Endothelial cell (in vitro differentiated cells): ENCODE measurements around the gene MSANTD1. TPM values are rescaled to one million over a fixed set of nuclear protein-coding genes. Genes with fewer than 3 reads are reported as not detected.

Experiments used
- DNase-seq: peaks from one replicate; pipeline ENCODE4 v3.0.0; 2021; ENCODE audit warnings: low spot score
- H3K27ac Mint-ChIP-seq: one replicate; pipeline ENCODE4 v1.8.0; 2021; ENCODE audit warnings: mixed read lengths, inconsistent platforms; ENCODE audit not compliant: unreplicated experiment
- H3K27me3 Mint-ChIP-seq: one replicate; pipeline ENCODE4 v1.8.0; 2021; ENCODE audit warnings: mild to moderate bottlenecking, moderate library complexity, mixed read lengths, inconsistent platforms; ENCODE audit not compliant: unreplicated experiment
- H3K36me3 Mint-ChIP-seq: one replicate; pipeline ENCODE4 v1.8.0; 2021; ENCODE audit warnings: mild to moderate bottlenecking, low read depth, mixed read lengths, inconsistent platforms; ENCODE audit not compliant: unreplicated experiment
- H3K4me1 Mint-ChIP-seq: one replicate; pipeline ENCODE4 v1.8.0; 2021; ENCODE audit warnings: mild to moderate bottlenecking, mixed read lengths, inconsistent platforms; ENCODE audit not compliant: unreplicated experiment
- H3K4me3 Mint-ChIP-seq: one replicate; pipeline ENCODE4 v1.8.0; 2021; ENCODE audit warnings: mild to moderate bottlenecking, mixed read lengths, inconsistent platforms; ENCODE audit not compliant: unreplicated experiment
- H3K9me3 Mint-ChIP-seq: one replicate; pipeline ENCODE4 v1.8.0; 2021; ENCODE audit warnings: mixed read lengths, inconsistent platforms; ENCODE audit not compliant: unreplicated experiment
- long read RNA-seq: library from polyadenylated mRNA; unstranded; transcript quantifications from one replicate; pipeline ENCODE4 v2.0.0, GENCODE V29; 2020; ENCODE audit not compliant: unreplicated experiment
- total RNA-seq: library from RNA; stranded (reverse); fragmentation: NEBNext Ultra II Directional; extraction: Animal tissue kit (Norgen Biotek cat#: 25700); gene quantifications from one replicate; pipeline ENCODE4 v1.2.1, GENCODE V29; 2021; ENCODE audit not compliant: unreplicated experiment
- TF ChIP-seq, protein P1 (sequence below): fragments of 200-600 bp; sonication (generic); IDR thresholded peaks from one replicate; pipeline ENCODE4 v1.5.0; 2021; ENCODE audit warnings: antibody characterized with exemption; ENCODE audit not compliant: unreplicated experiment

Gene MSANTD1
- total RNA-seq, result 0.97 TPM
- long read RNA-seq, result 0 reads

DNA sequence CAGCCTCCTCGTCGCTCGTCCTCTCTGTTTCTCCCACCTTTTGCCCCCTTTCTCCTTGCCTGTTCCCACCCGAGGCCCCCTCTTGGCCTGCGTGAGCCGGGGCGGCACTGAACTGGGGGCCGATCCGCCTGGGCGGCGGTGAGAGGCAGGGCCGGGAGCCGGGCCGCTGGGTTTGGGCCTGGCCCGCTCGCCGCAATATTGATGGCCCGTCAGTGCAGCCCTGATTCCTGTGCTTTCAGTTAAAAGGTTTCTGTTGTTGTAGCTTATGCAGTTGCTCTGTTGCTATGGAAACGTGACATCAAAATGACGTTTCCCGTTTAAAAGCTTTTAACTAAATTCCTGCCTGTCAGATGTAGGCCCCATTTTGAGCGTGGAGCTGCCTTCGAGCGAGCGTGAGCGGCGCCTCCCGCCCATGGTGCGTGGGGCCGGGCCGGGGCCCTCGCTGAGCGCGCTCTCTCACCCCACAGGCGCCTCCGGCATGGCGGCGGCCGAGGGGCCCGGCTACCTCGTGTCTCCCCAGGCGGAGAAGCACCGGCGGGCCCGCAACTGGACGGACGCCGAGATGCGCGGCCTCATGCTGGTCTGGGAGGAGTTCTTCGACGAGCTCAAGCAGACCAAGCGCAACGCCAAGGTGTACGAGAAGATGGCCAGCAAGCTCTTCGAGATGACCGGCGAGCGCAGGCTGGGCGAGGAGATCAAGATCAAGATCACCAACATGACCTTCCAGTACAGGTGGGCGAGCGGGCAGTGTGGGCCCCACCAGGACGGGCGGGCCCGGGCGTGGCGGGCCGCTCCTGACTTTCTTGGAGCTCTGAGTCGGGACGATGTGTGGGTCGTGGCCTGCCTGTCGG is at the start of gene MSANTD1:
TSS of gene MSANTD1 (plus strand) at position 349 of the 851 bp plus-strand sequence. CDS start at position 413, 64 bp downstream.
- TF ChIP-seq, protein P1, sequence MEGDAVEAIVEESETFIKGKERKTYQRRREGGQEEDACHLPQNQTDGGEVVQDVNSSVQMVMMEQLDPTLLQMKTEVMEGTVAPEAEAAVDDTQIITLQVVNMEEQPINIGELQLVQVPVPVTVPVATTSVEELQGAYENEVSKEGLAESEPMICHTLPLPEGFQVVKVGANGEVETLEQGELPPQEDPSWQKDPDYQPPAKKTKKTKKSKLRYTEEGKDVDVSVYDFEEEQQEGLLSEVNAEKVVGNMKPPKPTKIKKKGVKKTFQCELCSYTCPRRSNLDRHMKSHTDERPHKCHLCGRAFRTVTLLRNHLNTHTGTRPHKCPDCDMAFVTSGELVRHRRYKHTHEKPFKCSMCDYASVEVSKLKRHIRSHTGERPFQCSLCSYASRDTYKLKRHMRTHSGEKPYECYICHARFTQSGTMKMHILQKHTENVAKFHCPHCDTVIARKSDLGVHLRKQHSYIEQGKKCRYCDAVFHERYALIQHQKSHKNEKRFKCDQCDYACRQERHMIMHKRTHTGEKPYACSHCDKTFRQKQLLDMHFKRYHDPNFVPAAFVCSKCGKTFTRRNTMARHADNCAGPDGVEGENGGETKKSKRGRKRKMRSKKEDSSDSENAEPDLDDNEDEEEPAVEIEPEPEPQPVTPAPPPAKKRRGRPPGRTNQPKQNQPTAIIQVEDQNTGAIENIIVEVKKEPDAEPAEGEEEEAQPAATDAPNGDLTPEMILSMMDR, result no peak
- H3K4me3 Mint-ChIP-seq, result no peak within 1 kb of the TSS
- no peak within 1 kb of the TSS for H3K27ac Mint-ChIP-seq
- peaks cover 1% of the 10 kb centered on the region for H3K27me3 Mint-ChIP-seq
- H3K36me3 Mint-ChIP-seq, result no peaks in the 10 kb centered on the region
- H3K9me3 Mint-ChIP-seq, result no peaks in the 10 kb centered on the region
- DNase-seq, result no peak
- no peaks in the 10 kb centered on the region for H3K4me1 Mint-ChIP-seq

DNA sequence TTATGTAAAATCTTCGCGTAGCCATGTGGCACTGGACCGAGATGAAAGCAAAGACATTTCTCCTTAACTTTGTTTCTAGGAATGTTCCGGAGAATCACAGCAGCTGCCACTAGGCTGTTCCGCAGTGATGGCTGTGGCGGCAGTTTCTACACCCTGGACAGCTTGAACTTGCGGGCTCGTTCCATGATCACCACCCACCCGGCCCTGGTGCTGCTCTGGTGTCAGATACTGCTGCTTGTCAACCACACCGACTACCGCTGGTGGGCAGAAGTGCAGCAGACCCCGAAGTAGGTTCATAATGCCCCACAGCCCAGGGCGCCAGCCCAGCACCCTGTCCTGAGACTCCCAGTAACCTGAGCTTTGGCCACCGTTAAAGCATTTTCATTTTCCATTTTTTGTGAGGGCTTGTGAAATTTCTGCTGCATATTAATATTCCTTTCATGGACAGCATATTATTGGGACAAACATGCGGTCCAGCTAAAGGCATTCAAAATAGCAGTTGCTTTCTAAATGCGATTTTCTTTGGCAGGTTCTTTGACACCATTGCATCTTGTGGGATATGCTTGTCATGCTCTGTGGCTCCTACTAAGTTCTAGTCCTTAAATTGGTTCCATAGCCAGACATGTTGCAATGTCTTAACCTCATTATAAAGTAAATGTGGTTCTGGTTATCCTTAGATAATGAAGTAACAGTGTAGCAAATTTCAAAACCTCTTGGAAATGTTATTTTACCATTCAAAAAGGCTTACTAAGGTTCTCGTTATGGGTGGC is 49.1 kb upstream of the MSANTD1 start:
- H3K27ac Mint-ChIP-seq, result no peak overlapping the region
- no peak overlapping the region for H3K4me3 Mint-ChIP-seq
- H3K27me3 Mint-ChIP-seq, result peaks cover 6% of the 10 kb centered on the region
- H3K4me1 Mint-ChIP-seq, result peaks cover 41% of the 10 kb centered on the region
- DNase-seq, result no peak
- peaks cover 20% of the 10 kb centered on the region for H3K36me3 Mint-ChIP-seq
- TF ChIP-seq, protein P1, result no peak
- no peaks in the 10 kb centered on the region for H3K9me3 Mint-ChIP-seq

DNA sequence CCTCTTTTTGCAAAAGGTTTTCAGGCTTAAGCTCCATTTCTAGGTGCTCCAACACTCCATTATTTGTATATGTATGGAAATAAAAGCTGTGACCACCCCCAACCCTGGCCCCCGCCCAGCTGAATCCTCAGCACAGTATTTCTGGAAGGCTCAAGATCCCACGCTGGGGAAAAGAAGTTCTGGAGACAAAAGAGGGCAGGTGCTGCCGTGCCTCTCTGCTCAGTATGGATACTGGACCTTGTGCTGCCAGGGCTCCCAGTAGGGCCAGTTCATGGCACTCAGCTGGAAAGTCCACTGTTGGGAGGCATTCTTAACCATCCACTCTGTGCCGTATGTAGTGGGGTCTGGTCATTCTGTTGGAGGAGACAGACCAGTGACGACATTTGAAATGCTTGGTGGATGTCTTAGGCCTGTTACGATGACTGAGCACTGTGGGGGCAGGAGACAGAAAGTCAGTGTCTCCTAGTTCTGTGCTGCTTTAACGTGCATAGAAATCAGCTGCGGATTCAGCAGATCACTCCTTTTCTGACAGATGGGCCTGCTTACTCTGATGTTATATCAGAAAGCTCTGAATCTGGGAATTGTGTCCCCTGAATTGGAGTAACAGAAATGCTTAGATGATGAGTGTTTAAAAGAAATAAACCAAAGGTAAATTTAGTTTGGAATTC is 48.4 kb upstream of the MSANTD1 start:
- Mint-ChIP-seq H3K27me3 (peaks cover 6% of the 10 kb centered on the region), H3K36me3 (peaks cover 17% of the 10 kb centered on the region), H3K27ac (no peak overlapping the region), H3K4me3 (no peak overlapping the region), H3K9me3 (no peaks in the 10 kb centered on the region), H3K4me1 (peaks cover 34% of the 10 kb centered on the region)
- TF ChIP-seq, protein P1, result no peak
- DNase-seq, result no peak

GRCh38 chr4:3201718-3202702 is 46.9 kb upstream of the MSANTD1 start:
- no peak for DNase-seq
- TF ChIP-seq, protein P1, result no peak
- peaks cover 21% of the 10 kb centered on the region for H3K4me1 Mint-ChIP-seq
- no peak overlapping the region for H3K4me3 Mint-ChIP-seq
- peaks cover 15% of the 10 kb centered on the region for H3K36me3 Mint-ChIP-seq
- no peaks in the 10 kb centered on the region for H3K9me3 Mint-ChIP-seq
- peaks cover 4% of the 10 kb centered on the region for H3K27me3 Mint-ChIP-seq
- H3K27ac Mint-ChIP-seq, result no peak overlapping the region
